Adrenal gland (tissue), 12 donors: ENCODE results near the gene CD7. TPM values are rescaled to one million over a fixed set of nuclear protein-coding genes. Genes with fewer than 3 reads are reported as not detected.

Source experiments
- DNase-seq, 7 donors: peaks; one replicate each; pipeline ENCODE4 v3.0.0-alpha.2; 2019 to 2020
- H3K27ac ChIP-seq, 5 donors: fragments of 200-600 bp; sonication (generic) in 4 of 5; 1 replicate in 3 of 5; 2 replicates in 2 of 5; pipeline versions ENCODE4 v1.5.1 to v1.8.0; 2016 to 2020; ENCODE audit warnings: mild to moderate bottlenecking in 1 of 5
- H3K27me3 ChIP-seq: fragments of 200-600 bp; 2 replicates; pipeline ENCODE4 v1.8.0; 2021
- H3K36me3 ChIP-seq, 2 donors: fragments of 200-600 bp; replicated peaks in 1 of 2; 1 replicate in 1 of 2; 2 replicates in 1 of 2; pipeline versions ENCODE4 v1.5.1 to v1.8.0; 2018 to 2022
- H3K4me1 ChIP-seq, 2 donors: fragments of 200-600 bp; replicated peaks in 1 of 2; 1 replicate in 1 of 2; 2 replicates in 1 of 2; pipeline versions ENCODE4 v1.5.1 to v1.8.0; 2018 to 2021
- H3K4me3 ChIP-seq, 4 donors: fragments of 200-600 bp; sonication (generic) in 3 of 4; one replicate each; pipeline ENCODE4 v1.5.1; 2016 to 2018
- H3K9me3 ChIP-seq, 3 donors: fragments of 200-600 bp; sonication (generic) in 1 of 3; replicated peaks in 1 of 3; 1 replicate in 2 of 3; 2 replicates in 1 of 3; pipeline versions ENCODE4 v1.5.1 to v1.8.0; 2016 to 2021
- POLR2A ChIP-seq, 2 donors: fragments of 450-650 bp; IDR thresholded peaks; one replicate each; pipeline ENCODE4 v1.6.1; 2017; ENCODE audit warnings: antibody characterized with exemption in 2 of 2, mild to moderate bottlenecking in 2 of 2, moderate library complexity in 1 of 2
- WGBS, 4 donors: extraction: QIAGEN DNeasy Blood & Tissue Kit in 2 of 4; methylation state at CpG; one replicate each; pipeline versions ENCODE4 v1.1.5 to v1.1.7; 2013 to 2017; 5-methylcytosine and 5-hydroxymethylcytosine counted together
- intact Hi-C, 2 donors: fragments of 100-400 bp; cut with DNase I; formaldehyde crosslinking; loops; one replicate each; pipeline versions ENCODE4 v1.14.1 to v1.15.0; 2022 to 2023
- polyA plus RNA-seq, 3 donors: library from polyadenylated mRNA; stranded (reverse); fragments of 200-250 nt in 2 of 3; fragments of 350-450 nt in 1 of 3; fragmentation: Illumina TruSeq in 1 of 3; extraction: RNeasy Lipid Tissue Mini Kit (QIAGEN cat#74804) in 1 of 3; gene quantifications; one replicate each; pipeline ENCODE4 v1.2.3, GENCODE V29; 2013 to 2014
- total RNA-seq, 9 donors: library from RNA; depleted of rRNA in 4 of 9; stranded (reverse); fragments of >200 nt in 4 of 9; fragments of 120-200 nt in 1 of 9; fragmentation: NEBNext Ultra II Directional in 1 of 9; extraction: Animal tissue kit (Norgen Biotek cat#: 25700) in 1 of 9; gene quantifications; one replicate each; pipeline versions ENCODE4 v1.1.0 to v1.2.4, GENCODE V29; 2013 to 2023
- TF ChIP-seq, protein P1 (sequence below), 6 experiments: fragments of 450-650 bp in 4 of 6; fragments of 200-600 bp in 2 of 6; sonication (generic) in 1 of 6; IDR thresholded peaks; 1 replicate in 5 of 6; 2 replicates in 1 of 6; pipeline versions ENCODE4 v1.5.1 to v1.8.0; 2016 to 2021; ENCODE audit warnings: antibody characterized with exemption in 6 of 6, mild to moderate bottlenecking in 2 of 6, moderate library complexity in 1 of 6
- donor health status: healthy with polysubstance abuse.
- donor health status: Bipolar disorder and iron deficiency.
- donor health status: DM: yes; HTN: yes; CAD: no.
- donor health status: DM: no; HTN: no; CAD: no.
- donor health status: DM: no; HTN: no; CAD: no.
- donor health status: DM: yes; HTN: yes; CAD: no.

The CD7 gene
- total and polyA plus RNA-seq, 12 donors: 0.11 to 4.2 (median 1.6) TPM; not detected in 2

GRCh38 chr17:82282239-82283207 is 34.9 kb downstream of the CD7 start:
- Histone ChIP-seq H3K27ac (peak overlapping the region in 1 of 5 donors; percentile 12), H3K4me3 (no peak overlapping the region), H3K36me3 (no peaks in the 10 kb centered on the region), H3K4me1 (peaks cover 0 to 16% of the 10 kb centered on the region in 2 donors), H3K27me3 (no peaks in the 10 kb centered on the region), H3K9me3 (no peaks in the 10 kb centered on the region)
- intact Hi-C loops: no loop called here
- WGBS, 4 donors: 79 to 88% (median 84%) methylated on average over 16 to 25 of the region's 25 CpGs
- DNase-seq: no peak
- TF ChIP-seq, protein P1, sequence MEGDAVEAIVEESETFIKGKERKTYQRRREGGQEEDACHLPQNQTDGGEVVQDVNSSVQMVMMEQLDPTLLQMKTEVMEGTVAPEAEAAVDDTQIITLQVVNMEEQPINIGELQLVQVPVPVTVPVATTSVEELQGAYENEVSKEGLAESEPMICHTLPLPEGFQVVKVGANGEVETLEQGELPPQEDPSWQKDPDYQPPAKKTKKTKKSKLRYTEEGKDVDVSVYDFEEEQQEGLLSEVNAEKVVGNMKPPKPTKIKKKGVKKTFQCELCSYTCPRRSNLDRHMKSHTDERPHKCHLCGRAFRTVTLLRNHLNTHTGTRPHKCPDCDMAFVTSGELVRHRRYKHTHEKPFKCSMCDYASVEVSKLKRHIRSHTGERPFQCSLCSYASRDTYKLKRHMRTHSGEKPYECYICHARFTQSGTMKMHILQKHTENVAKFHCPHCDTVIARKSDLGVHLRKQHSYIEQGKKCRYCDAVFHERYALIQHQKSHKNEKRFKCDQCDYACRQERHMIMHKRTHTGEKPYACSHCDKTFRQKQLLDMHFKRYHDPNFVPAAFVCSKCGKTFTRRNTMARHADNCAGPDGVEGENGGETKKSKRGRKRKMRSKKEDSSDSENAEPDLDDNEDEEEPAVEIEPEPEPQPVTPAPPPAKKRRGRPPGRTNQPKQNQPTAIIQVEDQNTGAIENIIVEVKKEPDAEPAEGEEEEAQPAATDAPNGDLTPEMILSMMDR (IDR thresholded peaks at IDR 0.05): no peak
- TF ChIP-seq POLR2A (IDR thresholded peaks at IDR 0.05): no peak

- no peaks in the 10 kb centered on the region for H3K36me3 ChIP-seq
- intact Hi-C loops: no loop called here
- no peak overlapping the region for H3K4me3 ChIP-seq
- peak in 4 of 7 donors; percentile 51 to 56 (median 56) for DNase-seq
- H3K4me1 ChIP-seq: peaks cover 0 to 16% of the 10 kb centered on the region in 2 donors
- 49 to 73% (median 64%) methylated on average over 17 to 22 of the region's 22 CpGs for WGBS, 4 donors
- H3K27me3 ChIP-seq: no peaks in the 10 kb centered on the region
- H3K9me3 ChIP-seq: no peaks in the 10 kb centered on the region
- H3K27ac ChIP-seq: no peak overlapping the region
- no peak for TF ChIP-seq POLR2A (IDR thresholded peaks at IDR 0.05)
Observed at GRCh38 chr17:82281502-82282238, 35.7 kb downstream of the CD7 start.

DNA sequence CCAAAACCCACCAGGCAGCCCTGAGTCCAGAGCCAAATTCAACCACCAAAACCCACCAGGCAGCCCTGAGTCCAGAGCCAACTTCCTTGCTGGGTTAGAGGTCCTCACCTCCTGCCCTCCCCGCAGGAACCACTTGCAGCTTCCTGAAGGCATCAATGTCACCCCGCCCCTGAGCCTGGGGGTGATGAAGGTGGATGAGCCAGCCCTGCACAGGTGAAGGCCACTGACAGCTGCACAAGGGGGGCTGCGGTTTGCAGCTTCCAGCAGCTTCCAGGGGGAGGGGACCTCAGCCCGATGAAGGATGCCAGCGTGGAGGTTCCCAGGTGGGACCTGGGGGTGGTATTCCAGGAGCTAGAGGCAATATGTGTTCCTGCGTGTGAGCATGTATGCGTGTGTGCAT is 36.3 kb downstream of the CD7 start:
- no peak overlapping the region for H3K4me3 ChIP-seq
- no peaks in the 10 kb centered on the region for H3K36me3 ChIP-seq
- intact Hi-C loops: no loop called here
- TF ChIP-seq, protein P1 (IDR thresholded peaks at IDR 0.05): no peak
- TF ChIP-seq POLR2A (IDR thresholded peaks at IDR 0.05): no peak
- no peaks in the 10 kb centered on the region for H3K27me3 ChIP-seq
- DNase-seq: no peak
- no peak overlapping the region for H3K27ac ChIP-seq
- WGBS, 4 donors: 62 to 83% (median 79%) methylated on average over 2 to 7 of the region's 7 CpGs
- peaks cover 0 to 16% of the 10 kb centered on the region in 2 donors for H3K4me1 ChIP-seq
- H3K9me3 ChIP-seq: no peaks in the 10 kb centered on the region

GRCh38 chr17:82280537-82280936 is 36.9 kb downstream of the CD7 start:
- no peak overlapping the region for H3K4me3 ChIP-seq
- peaks cover 0 to 16% of the 10 kb centered on the region in 2 donors for H3K4me1 ChIP-seq
- TF ChIP-seq, protein P1 (IDR thresholded peaks at IDR 0.05): no peak
- TF ChIP-seq POLR2A (IDR thresholded peaks at IDR 0.05): no peak
- intact Hi-C loops: no loop called here
- no peaks in the 10 kb centered on the region for H3K9me3 ChIP-seq
- 92 to 96% (median 95%) methylated on average over 8 of the region's 8 CpGs for WGBS, 4 donors
- no peaks in the 10 kb centered on the region for H3K36me3 ChIP-seq
- no peak for DNase-seq
- no peak overlapping the region for H3K27ac ChIP-seq
- H3K27me3 ChIP-seq: no peaks in the 10 kb centered on the region
